HepG2 (cell line): ENCODE results near the gene NKD1.

Experiments
- CEBPG ChIP-seq: IDR thresholded peaks from 2 replicates; pipeline ENCODE4 v1.6.1; 2016
- HNF4G ChIP-seq, 2 experiments: sonication (generic) in 1 of 2; formaldehyde crosslinking in 1 of 2; IDR thresholded peaks; 2 replicates each; pipeline versions ENCODE4 v1.4.0 to v1.6.1; 2011 to 2020; ENCODE audit warnings: borderline replicate concordance in 2 of 2, low read depth in 2 of 2, mild to moderate bottlenecking in 2 of 2, low read length in 1 of 2, missing genetic modification reagents in 1 of 2, moderate library complexity in 1 of 2
- SIN3A ChIP-seq: IDR thresholded peaks from 2 replicates; pipeline ENCODE4 v1.6.1; 2011; ENCODE audit warnings: low read depth, mild to moderate bottlenecking, control low read depth, low read length, borderline replicate concordance
- ZFP36 ChIP-seq: fragments of 150-350 bp; IDR thresholded peaks from 2 replicates; pipeline ENCODE4 v1.6.1; 2018; ENCODE audit warnings: borderline replicate concordance, low read length, low read depth; ENCODE audit not compliant: partially characterized antibody
- ZSCAN29 ChIP-seq: sonication (generic); formaldehyde crosslinking; conservative IDR thresholded peaks from 2 replicates; pipeline ENCODE4 v1.4.0; 2020; ENCODE audit warnings: mild to moderate bottlenecking, missing genetic modification reagents

GRCh38 chr16:50546125-50546524 is 2.1 kb upstream of the NKD1 start:
- no peak for TF ChIP-seq CEBPG (CRISPR knock-in tag)
- TF ChIP-seq ZSCAN29 (CRISPR knock-in tag): no peak
- no peak for TF ChIP-seq SIN3A
- no peak for TF ChIP-seq HNF4G (IDR thresholded peaks at IDR 0.05; ENCODE audit: borderline replicate concordance, low read depth, low read length)
- TF ChIP-seq HNF4G (CRISPR knock-in tag; IDR thresholded peaks at IDR 0.05; ENCODE audit: borderline replicate concordance, low read depth): no peak
- no peak for TF ChIP-seq ZFP36
